ENCODE data around the gene NCOR2. TPM values are rescaled to one million over a fixed set of nuclear protein-coding genes. Genes with fewer than 3 reads are reported as not detected.

Gene NCOR2
- total and polyA plus RNA-seq, 2 donors (not counting 3 experiments of a cell fraction or from before 2014, with no cell fraction given): 26.5 to 241 TPM

- Histone ChIP-seq H3K9ac (replicated peaks; ENCODE audit: extremely low read depth, insufficient read depth, low read length) (no peak overlapping the region), H3K79me2 (ENCODE audit: control insufficient read depth, insufficient read depth, low read length) (peaks cover 62% of the 10 kb centered on the region), H3K27me3 (ENCODE audit: control insufficient read depth in 2 of 2, insufficient read depth in 2 of 2, low read length in 2 of 2) (no peaks in the 10 kb centered on the region), H3K4me2 (ENCODE audit: insufficient read depth, low read length) (no peak overlapping the region), H3K27ac (ENCODE audit: insufficient read depth, low read depth, low read length) (no peak overlapping the region), H4K20me1 (replicated peaks; ENCODE audit: control insufficient read depth, extremely low read depth, insufficient read depth, low read length) (no peaks in the 10 kb centered on the region), H3K4me1 (ENCODE audit: control insufficient read depth, extremely low read depth, insufficient read depth, low read length) (peaks cover 12% of the 10 kb centered on the region), H3K9me3 (replicated peaks; ENCODE audit: control insufficient read depth, insufficient read depth, low read length) (no peaks in the 10 kb centered on the region), H3K4me3 (replicated peaks in 1 of 3; ENCODE audit: insufficient read depth in 1 of 3, low read depth in 1 of 3, low read length in 3 of 3) (no peak overlapping the region), H2AFZ (ENCODE audit: low read depth, low read length) (no peak overlapping the region), H3K36me3 (ENCODE audit: control insufficient read depth in 2 of 2, extremely low read depth in 1 of 2, insufficient read depth in 2 of 2, low read length in 2 of 2) (no peaks in the 10 kb centered on the region), H3K9me1 (replicated peaks; ENCODE audit: control insufficient read depth, extremely low read depth, insufficient read depth, low read length) (no peaks in the 10 kb centered on the region)
- FAIRE-seq (no peak), DNase-seq (ENCODE audit: low read depth, low spot score) (no peak)
- no TSS peak for BruUV-seq (replicated peaks)
- TF ChIP-seq GATA2 (IDR thresholded peaks at IDR 0.05; ENCODE audit: insufficient read depth, insufficient read length, low read depth, low read length): no peak
- TF ChIP-seq MYC (IDR thresholded peaks at IDR 0.05; ENCODE audit: low read depth, low read length): no peak
- no peak for TF ChIP-seq FOS (IDR thresholded peaks at IDR 0.05; ENCODE audit: borderline replicate concordance, insufficient read depth, low read length)
- no peak for TF ChIP-seq JUN (IDR thresholded peaks at IDR 0.05; ENCODE audit: borderline replicate concordance, insufficient read depth, insufficient read length, low read depth)
- TF ChIP-seq MAX (IDR thresholded peaks at IDR 0.05; ENCODE audit: insufficient read depth, insufficient read length): no peak
- no peak for TF ChIP-seq CTCF (IDR thresholded peaks at IDR 0.05; ENCODE audit: extremely low read depth in 1 of 2, insufficient read depth in 1 of 2, low read depth in 1 of 2, low read length in 2 of 2)
- intact Hi-C loops (cut with micrococcal nuclease): no loop called here
- dilution Hi-C loops (cut with MboI; ENCODE audit: extremely low pct_ligation_motif_present, low sequenced_read_pairs): no loop called here
- CTCF ChIA-PET: no interaction called here
- POLR2A ChIA-PET: no interaction called here
These were observed 23.7 kb downstream of the NCOR2 start for GRCh38 chr12:124543590-124544310.
